Common myeloid progenitor, CD34-positive (primary cell): ENCODE measurements around the gene FAM193A.

Experiments used
- CTCF ChIA-PET: fragments of 350-600 bp; sonication (Branson Sonifier 250); formaldehyde crosslinking; loops from one replicate; lab custom pipeline; 2021; ENCODE audit warnings: antibody characterized with exemption; lab: Charles Lee
- POLR2A ChIA-PET: fragments of 350-600 bp; sonication (Branson Sonifier 250); formaldehyde crosslinking; loops from one replicate; lab custom pipeline; 2021; ENCODE audit warnings: antibody characterized with exemption; lab: Charles Lee
- DNase-seq, 3 donors: peaks; one replicate each; pipeline versions ENCODE4 v3.0.0 to v3.0.0-alpha.2; 2013
- H3K27ac ChIP-seq, 2 experiments: 1 replicate in 1 of 2; 2 replicates in 1 of 2; pipeline ENCODE4 v1.7.0; 2013; ENCODE audit warnings: inconsistent platforms in 2 of 2, low read length in 2 of 2, mild to moderate bottlenecking in 2 of 2, low read depth in 1 of 2, moderate library complexity in 1 of 2; ENCODE audit not compliant: severe bottlenecking in 2 of 2, insufficient read depth in 1 of 2, poor library complexity in 1 of 2
- H3K27me3 ChIP-seq, 5 experiments: replicated peaks in 2 of 5; 1 replicate in 3 of 5; 2 replicates in 2 of 5; pipeline versions ENCODE4 v1.6.1 to v1.7.0; 2013; ENCODE audit warnings: low read length in 4 of 5, mild to moderate bottlenecking in 2 of 5, moderate library complexity in 2 of 5, inconsistent platforms in 1 of 5; ENCODE audit not compliant: insufficient read depth in 5 of 5, control insufficient read depth in 4 of 5
- H3K36me3 ChIP-seq, 4 experiments: 1 replicate in 2 of 4; 2 replicates in 2 of 4; pipeline versions ENCODE4 v1.6.1 to v1.7.0; 2013; ENCODE audit warnings: low read length in 3 of 4, control low read depth in 1 of 4, mild to moderate bottlenecking in 1 of 4; ENCODE audit not compliant: control insufficient read depth in 4 of 4, insufficient read depth in 4 of 4
- H3K4me1 ChIP-seq, 4 experiments: 1 replicate in 3 of 4; 2 replicates in 1 of 4; pipeline versions ENCODE4 v1.6.1 to v1.7.1; 2013; ENCODE audit warnings: low read length in 3 of 4, mild to moderate bottlenecking in 3 of 4, control low read depth in 1 of 4, inconsistent platforms in 1 of 4, moderate library complexity in 1 of 4; ENCODE audit not compliant: control insufficient read depth in 4 of 4, insufficient read depth in 4 of 4; ENCODE audit errors: control extremely low read depth in 1 of 4
- H3K4me3 ChIP-seq, 7 experiments: 1 replicate in 4 of 7; 2 replicates in 3 of 7; pipeline versions ENCODE4 v1.5.1 to v1.7.0; 2013; ENCODE audit warnings: mild to moderate bottlenecking in 7 of 7, low read length in 6 of 7, moderate library complexity in 6 of 7, inconsistent platforms in 2 of 7, low read depth in 2 of 7, control low read depth in 1 of 7; ENCODE audit not compliant: insufficient read depth in 4 of 7, control insufficient read depth in 1 of 7; ENCODE audit errors: extremely low read depth in 1 of 7
- H3K9me3 ChIP-seq, 5 experiments: 1 replicate in 4 of 5; 2 replicates in 1 of 5; pipeline versions ENCODE4 v1.6.1 to v1.7.1; 2013; ENCODE audit warnings: low read length in 4 of 5, mild to moderate bottlenecking in 2 of 5, inconsistent platforms in 1 of 5, low read depth in 1 of 5, moderate library complexity in 1 of 5; ENCODE audit not compliant: control insufficient read depth in 4 of 5, insufficient read depth in 2 of 5; ENCODE audit errors: control extremely low read depth in 1 of 5
- WGBS: methylation state at CpG from one replicate; pipeline ENCODE4 v1.1.5; 2013; ENCODE audit not compliant: insufficient coverage; 5-methylcytosine and 5-hydroxymethylcytosine counted together

FAM193A gene

GRCh38 chr4:2643555-2643954, 107.1 kb downstream of the FAM193A start:
- Histone ChIP-seq H3K36me3 (peaks cover 13 to 68% (median 50%) of the 10 kb centered on the region in 4 experiments), H3K27me3 (no peaks in the 10 kb centered on the region), H3K9me3 (no peaks in the 10 kb centered on the region), H3K4me3 (no peak overlapping the region), H3K4me1 (peaks cover 0 to 17% (median 7%) of the 10 kb centered on the region in 4 experiments), H3K27ac (no peak overlapping the region)
- POLR2A ChIA-PET = no interaction called here
- DNase-seq = no peak
- CTCF ChIA-PET = no interaction called here
- 100% methylated on average over 2 of the region's 5 CpGs for WGBS

GRCh38 chr4:2646396-2647149, 110.1 kb downstream of the FAM193A start:
- DNase-seq = peak; percentile 83 to 97 (median 93)
- ChIA-PET POLR2A (interaction anchor here (0.6 to 1.1 kb wide), 3 partner anchors 8 to 373 kb away, joined by 3 to 10 read pairs (median 3); no protein-coding TSS in a partner anchor), CTCF (interaction anchor here (0.8 kb wide), 1 partner anchor 10 kb away, joined by 4 read pairs; no protein-coding TSS in a partner anchor)
- Histone ChIP-seq H3K27me3 (no peaks in the 10 kb centered on the region), H3K36me3 (peaks cover 8 to 67% (median 53%) of the 10 kb centered on the region in 4 experiments), H3K4me3 (peak overlapping the region in 1 of 7 experiments; percentile 32), H3K27ac (peak overlapping the region; percentile 25 to 36), H3K9me3 (no peaks in the 10 kb centered on the region), H3K4me1 (peaks cover 0 to 18% (median 9%) of the 10 kb centered on the region in 4 experiments)
- 42% methylated on average over 17 of the region's 22 CpGs for WGBS

GRCh38 chr4:2647403-2648158, 111.1 kb downstream of the FAM193A start:
- Histone ChIP-seq H3K27ac (peak overlapping the region; percentile 5 to 25), H3K36me3 (peaks cover 9 to 66% (median 51%) of the 10 kb centered on the region in 4 experiments), H3K4me3 (no peak overlapping the region), H3K9me3 (no peaks in the 10 kb centered on the region), H3K4me1 (peaks cover 0 to 28% (median 14%) of the 10 kb centered on the region in 4 experiments), H3K27me3 (no peaks in the 10 kb centered on the region)
- CTCF ChIA-PET = interaction anchor here (1.1 to 1.4 kb wide), 2 partner anchors 14 to 108 kb away, joined by 3 to 5 read pairs; no protein-coding TSS in a partner anchor
- DNase-seq = no peak
- POLR2A ChIA-PET = interaction anchor here (1.1 kb wide), 1 partner anchor 9 kb away, joined by 10 read pairs; no protein-coding TSS in a partner anchor
- 87% methylated on average over 10 of the region's 10 CpGs for WGBS

- 94% methylated on average over 8 of the region's 9 CpGs for WGBS
- CTCF ChIA-PET = interaction anchor here (0.6 to 1.4 kb wide), 3 partner anchors 14 to 169 kb away, joined by 3 to 5 read pairs (median 3); no protein-coding TSS in a partner anchor
- peaks cover 9 to 62% (median 49%) of the 10 kb centered on the region in 4 experiments for H3K36me3 ChIP-seq
- H3K4me3 ChIP-seq = no peak overlapping the region
- DNase-seq = no peak
- no peaks in the 10 kb centered on the region for H3K9me3 ChIP-seq
- H3K27ac ChIP-seq = peak overlapping the region in 1 of 2 experiments; percentile 5
- no peaks in the 10 kb centered on the region for H3K27me3 ChIP-seq
- POLR2A ChIA-PET = no interaction called here
- H3K4me1 ChIP-seq = peaks cover 0 to 32% (median 15%) of the 10 kb centered on the region in 4 experiments
These were observed 111.8 kb downstream of the FAM193A start for GRCh38 chr4:2648159-2648814.

GRCh38 chr4:2649604-2650114, 113.2 kb downstream of the FAM193A start:
- H3K9me3 ChIP-seq = no peaks in the 10 kb centered on the region
- no peak overlapping the region for H3K27ac ChIP-seq
- no peak overlapping the region for H3K4me3 ChIP-seq
- no peaks in the 10 kb centered on the region for H3K27me3 ChIP-seq
- H3K4me1 ChIP-seq = peaks cover 0 to 33% (median 16%) of the 10 kb centered on the region in 4 experiments
- ChIA-PET POLR2A (no interaction called here), CTCF (interaction anchor here (1.3 kb wide), 1 partner anchor 8 kb away, joined by 4 read pairs; no protein-coding TSS in a partner anchor)
- no peak for DNase-seq
- H3K36me3 ChIP-seq = peaks cover 9 to 54% (median 42%) of the 10 kb centered on the region in 4 experiments
- 100% methylated on average over 5 of the region's 5 CpGs for WGBS

GRCh38 chr4:2650276-2650675, 113.8 kb downstream of the FAM193A start:
- H3K36me3 ChIP-seq = peaks cover 9 to 59% (median 40%) of the 10 kb centered on the region in 4 experiments

More at GRCh38 chr4:2650276-2650675, 113.8 kb downstream of the FAM193A start:
- Histone ChIP-seq H3K4me3 (no peak overlapping the region), H3K4me1 (peaks cover 0 to 33% (median 16%) of the 10 kb centered on the region in 4 experiments), H3K27ac (no peak overlapping the region), H3K9me3 (no peaks in the 10 kb centered on the region), H3K27me3 (no peaks in the 10 kb centered on the region)
- 96% methylated on average over 13 of the region's 13 CpGs for WGBS
- POLR2A ChIA-PET = no interaction called here
- no peak for DNase-seq
- CTCF ChIA-PET = interaction anchor here (1.3 kb wide), 1 partner anchor 9 kb away, joined by 4 read pairs; no protein-coding TSS in a partner anchor
